ENCODE results near the gene OTULIN. TPM values are rescaled to one million over a fixed set of nuclear protein-coding genes. Genes with fewer than 3 reads are reported as not detected.

The OTULIN gene
- total RNA-seq, 2 donors from 2014 or later, result 24.1 TPM

DNA sequence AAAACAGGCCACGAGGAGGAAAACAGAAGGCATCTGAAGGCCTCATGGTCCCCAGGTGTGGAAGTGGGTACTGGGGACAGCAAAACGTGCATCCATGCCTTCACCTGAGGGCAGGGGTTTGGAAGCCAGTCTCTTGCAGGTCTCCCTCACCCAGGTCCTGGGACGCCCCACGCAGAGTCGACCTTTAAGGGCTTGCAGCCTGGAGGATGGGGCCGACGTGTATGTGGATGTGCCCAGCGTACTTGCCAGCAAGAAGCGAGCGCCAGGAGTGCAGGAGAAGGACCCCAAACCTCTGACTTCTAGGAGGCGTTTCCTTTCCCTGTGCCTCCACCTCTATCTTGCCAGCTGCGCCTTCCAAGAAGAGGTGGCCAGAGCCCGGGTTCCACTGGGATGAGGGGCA, 65.9 kb downstream of the OTULIN start:
- intact Hi-C loops (cut with DNase I, micrococcal nuclease), result no loop called here
- ATAC-seq, result no peak
- DNase-seq, result no peak

DNA sequence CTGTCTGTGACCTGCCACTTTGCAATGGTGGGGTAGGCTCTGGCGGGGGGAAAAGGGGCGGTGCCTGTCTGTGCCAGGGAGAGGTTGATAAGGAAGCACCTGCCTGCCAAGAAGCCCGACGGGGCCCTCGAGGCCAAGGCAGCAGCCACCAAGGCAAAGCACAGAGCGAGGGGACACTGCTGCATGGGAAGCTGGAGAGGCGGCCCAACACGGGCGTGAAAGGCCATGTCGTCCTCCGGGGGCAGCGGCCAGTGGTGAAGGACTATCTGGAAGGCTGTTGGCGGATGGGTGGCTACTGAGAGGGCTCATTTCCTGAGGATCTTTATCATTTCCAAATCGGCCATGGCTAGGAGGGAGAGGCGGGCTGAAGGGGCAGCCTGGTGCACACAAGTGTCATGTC, 66.4 kb downstream of the OTULIN start:
- ATAC-seq, result no peak
- no peak for DNase-seq
- intact Hi-C loops (cut with DNase I, micrococcal nuclease), result no loop called here

GRCh38 chr5:14732991-14733390, 68.5 kb downstream of the OTULIN start:
- DNase-seq (no peak), ATAC-seq (no peak)
- intact Hi-C loops (cut with DNase I, micrococcal nuclease), result no loop called here

DNA sequence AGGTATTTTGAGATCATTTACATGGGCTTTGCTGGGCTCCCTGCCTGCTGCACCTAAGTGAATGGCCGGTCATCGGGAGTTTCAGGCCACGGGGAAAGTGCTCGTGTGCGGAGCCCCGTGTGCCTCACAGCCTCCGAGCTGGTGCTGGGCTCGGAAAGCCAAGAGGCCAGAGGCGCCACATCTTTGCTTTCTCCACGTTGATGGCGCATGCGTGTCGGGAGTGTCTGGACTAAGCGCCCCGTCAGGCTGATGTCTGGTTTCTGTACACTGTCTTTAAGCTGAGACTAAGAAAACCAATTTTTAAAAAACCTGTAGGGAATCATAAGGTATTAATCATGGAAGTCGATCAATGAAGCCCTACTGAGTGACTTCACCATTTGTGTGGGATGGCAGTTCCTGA, 69.1 kb downstream of the OTULIN start:
- intact Hi-C loops (cut with DNase I, micrococcal nuclease), result no loop called here
- ATAC-seq, result no peak
- DNase-seq, result no peak

DNA sequence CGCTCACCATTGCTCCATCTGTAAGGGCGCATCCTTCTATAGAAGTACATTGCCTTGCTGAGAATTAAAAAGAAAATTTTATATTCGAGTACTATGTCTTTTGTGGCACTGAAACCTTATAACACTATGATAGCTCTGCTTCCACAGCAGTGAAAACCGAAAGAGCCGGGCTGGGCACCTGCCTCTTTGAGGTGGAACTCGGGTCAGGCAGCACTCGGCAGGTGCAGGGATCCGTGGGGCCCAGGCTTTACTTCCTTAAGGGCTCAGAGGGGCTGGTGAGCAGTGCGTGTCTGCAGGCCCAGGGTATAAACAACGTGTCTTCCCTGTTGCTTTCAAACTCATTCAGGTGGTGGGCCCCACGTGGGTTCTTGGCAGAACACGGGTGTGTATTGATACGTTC, 69.9 kb downstream of the OTULIN start:
- intact Hi-C loops (cut with DNase I, micrococcal nuclease), result no loop called here
- ATAC-seq (peak; percentile 51), DNase-seq (no peak)

DNA sequence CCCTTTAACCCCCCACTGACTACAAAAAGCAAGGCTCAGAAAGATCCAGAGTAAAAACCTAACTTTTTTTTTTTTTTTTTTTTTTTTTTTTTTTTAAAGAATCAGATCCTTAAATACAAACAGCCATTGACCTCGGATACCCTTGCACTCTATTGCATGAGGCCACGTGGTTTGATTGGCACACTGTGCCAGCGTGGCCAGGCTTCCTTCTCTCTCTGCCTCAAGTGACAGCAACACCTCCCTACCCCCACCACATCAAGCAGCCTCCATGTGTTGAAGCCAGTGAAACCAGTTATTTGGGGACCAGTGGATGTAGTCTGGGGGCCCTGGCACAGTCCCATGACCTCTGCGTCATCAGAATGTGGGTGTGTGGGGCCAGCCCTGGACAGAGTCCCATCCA, 71.4 kb downstream of the OTULIN start:
- ATAC-seq, result peak; percentile 71
- DNase-seq, result no peak
- intact Hi-C loops (cut with DNase I, micrococcal nuclease), result no loop called here

- intact Hi-C loops (cut with DNase I, micrococcal nuclease), result no loop called here
- no peak for ATAC-seq
- DNase-seq, result no peak
Observed at GRCh38 chr5:14737291-14737690, 72.8 kb downstream of the OTULIN start.

- intact Hi-C loops (cut with DNase I, micrococcal nuclease), result no loop called here
- ATAC-seq, result no peak
- no peak for DNase-seq
Observed at GRCh38 chr5:14738050-14738449, 73.5 kb downstream of the OTULIN start.

GRCh38 chr5:14739538-14739937, 75.0 kb downstream of the OTULIN start:
- intact Hi-C loops (cut with DNase I, micrococcal nuclease), result no loop called here
- ATAC-seq (no peak), DNase-seq (no peak)

GRCh38 chr5:14739981-14740380, 75.5 kb downstream of the OTULIN start:
- intact Hi-C loops (cut with DNase I, micrococcal nuclease), result no loop called here
- ATAC-seq (no peak), DNase-seq (no peak)

DNA sequence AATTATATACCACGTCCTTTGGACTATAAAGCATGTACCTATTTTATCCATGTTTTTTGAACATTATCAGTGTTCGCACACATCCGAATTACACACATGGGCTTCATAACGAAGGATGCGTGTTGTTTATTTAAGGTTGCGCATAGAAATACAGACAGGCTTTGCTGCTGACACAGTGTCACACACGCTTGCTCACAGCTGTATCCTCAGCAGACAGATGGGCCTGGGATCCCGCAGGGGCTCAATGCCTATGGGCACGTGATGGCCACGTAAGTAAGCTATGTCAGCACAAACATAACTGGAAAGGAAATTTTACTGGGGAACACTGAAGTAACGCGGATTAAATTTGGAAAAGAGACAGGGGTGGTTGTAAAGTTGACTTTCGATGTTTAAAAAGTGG, 76.6 kb downstream of the OTULIN start:
- no peak for DNase-seq
- intact Hi-C loops (cut with DNase I, micrococcal nuclease), result no loop called here
- no peak for ATAC-seq

DNA sequence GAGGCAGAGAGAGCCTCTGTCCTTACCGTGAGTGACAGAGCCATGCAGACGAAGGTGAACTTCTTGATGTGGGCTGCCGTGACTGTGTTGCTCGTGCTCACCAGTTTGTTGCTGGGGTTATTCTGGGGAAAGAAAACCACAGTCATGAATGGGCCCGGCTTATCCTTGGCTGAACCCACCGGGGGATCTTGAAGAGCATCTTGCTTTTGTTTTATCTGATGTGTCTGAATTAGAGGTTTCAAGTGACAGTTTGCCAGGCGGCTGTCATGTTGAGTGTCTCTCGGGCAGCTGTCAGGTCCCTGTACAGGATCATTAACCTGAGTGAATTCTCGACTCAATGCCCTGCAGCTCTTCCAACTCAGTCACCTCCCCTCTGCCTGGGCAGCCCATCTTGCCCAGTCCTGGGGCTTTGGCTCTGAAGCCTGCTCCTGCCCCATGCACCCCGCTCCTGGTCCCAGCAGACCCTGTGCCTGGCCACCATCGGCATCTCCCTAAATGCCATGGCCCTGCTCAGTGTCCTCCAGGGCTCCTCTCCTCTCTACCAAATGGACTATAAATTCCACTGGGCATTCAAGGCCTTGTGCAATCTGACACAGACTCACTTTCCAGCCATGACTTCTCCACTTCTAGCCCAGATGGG, 77.4 kb downstream of the OTULIN start:
- DNase-seq, result no peak
- no peak for ATAC-seq
- intact Hi-C loops (cut with DNase I, micrococcal nuclease), result no loop called here

DNA sequence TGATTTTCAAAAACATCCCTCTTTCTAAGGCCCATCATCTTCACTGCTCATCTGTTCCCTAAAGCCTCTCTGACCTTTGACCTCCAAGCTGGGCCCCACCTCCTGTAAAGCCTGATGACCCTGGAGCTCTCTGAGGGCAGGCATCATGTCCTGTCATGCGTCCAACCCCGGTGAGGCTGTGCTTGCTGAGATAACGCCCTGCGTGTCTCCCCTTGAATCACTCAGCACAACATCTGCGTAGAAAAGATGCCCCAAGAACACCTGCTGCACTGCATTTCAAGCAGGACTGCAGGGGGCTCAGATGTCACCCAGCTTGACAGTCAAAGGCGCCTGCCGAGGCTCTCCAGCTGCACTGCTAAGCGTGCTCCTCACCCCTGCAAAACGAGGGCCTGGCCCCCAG, 78.0 kb downstream of the OTULIN start:
- ATAC-seq, result no peak
- intact Hi-C loops (cut with DNase I, micrococcal nuclease), result no loop called here
- no peak for DNase-seq

DNA sequence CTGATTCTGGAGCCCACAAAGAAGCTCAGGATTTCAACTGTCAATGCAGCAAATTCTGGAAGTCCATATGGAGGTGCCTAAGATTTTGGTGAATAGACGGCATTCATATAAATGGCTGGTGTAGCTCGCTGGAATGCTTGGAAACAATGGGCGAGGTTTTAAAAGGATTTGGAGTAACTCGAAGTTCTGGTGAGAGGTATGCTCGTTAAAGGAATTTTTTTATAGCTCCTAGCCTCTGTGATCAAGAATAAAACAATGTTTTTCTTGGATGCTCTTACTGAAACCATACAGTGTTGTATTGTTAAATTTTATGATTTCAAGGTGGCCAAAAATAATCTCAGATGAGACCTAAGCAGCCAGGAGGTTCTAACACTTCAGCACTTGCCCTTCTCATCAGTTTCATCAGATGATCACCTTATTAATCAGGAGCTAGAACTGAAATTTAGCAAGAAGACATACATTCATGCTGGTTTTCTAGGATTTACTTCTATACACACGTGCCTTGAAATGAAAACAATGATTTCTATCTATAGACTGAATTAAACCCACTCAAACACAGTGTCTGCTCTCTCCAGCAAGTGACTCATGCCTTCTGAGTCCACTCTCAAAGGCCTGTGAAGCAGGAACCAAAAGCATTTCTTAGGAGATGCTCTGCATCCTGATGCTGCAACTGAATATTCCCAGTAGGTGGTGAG, 79.2 kb downstream of the OTULIN start:
- DNase-seq (no peak), ATAC-seq (no peak)
- intact Hi-C loops (cut with DNase I, micrococcal nuclease), result no loop called here

- intact Hi-C loops (cut with DNase I, micrococcal nuclease), result no loop called here
- no peak for ATAC-seq
- DNase-seq, result no peak
Observed at GRCh38 chr5:14744296-14745187, 80.0 kb downstream of the OTULIN start.

GRCh38 chr5:14745188-14745563, 80.7 kb downstream of the OTULIN start:
- ATAC-seq, result no peak
- DNase-seq, result no peak
- intact Hi-C loops (cut with DNase I, micrococcal nuclease), result no loop called here

DNA sequence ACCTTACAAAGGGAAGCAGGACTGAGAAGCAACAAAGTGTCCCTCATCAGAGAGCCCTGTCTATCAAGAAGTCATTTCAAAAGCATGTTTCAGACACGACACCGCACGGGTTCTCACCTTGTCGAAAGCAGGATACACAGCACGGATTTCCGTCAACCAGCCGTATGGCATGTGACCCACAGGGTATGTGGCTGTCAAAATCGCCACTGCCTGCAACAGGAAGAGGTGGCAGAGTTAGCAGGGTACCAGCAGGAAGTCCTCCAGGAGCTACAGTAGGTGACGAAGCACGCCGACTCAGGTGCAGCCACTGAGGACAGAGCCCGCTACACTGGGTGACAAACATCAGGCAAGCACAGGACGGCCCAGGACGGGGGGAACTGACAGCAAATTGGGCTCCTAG, 81.2 kb downstream of the OTULIN start:
- intact Hi-C loops (cut with DNase I, micrococcal nuclease), result no loop called here
- DNase-seq, result no peak
- ATAC-seq, result no peak

- intact Hi-C loops (cut with DNase I, micrococcal nuclease), result no loop called here
- ATAC-seq (no peak), DNase-seq (no peak)
Observed at GRCh38 chr5:14748180-14748900, 83.8 kb downstream of the OTULIN start.
